GM19455 (cell line): ENCODE data around the gene RAD21L1.
"Not testable (repeated sequence)": the region's sequence is repeated elsewhere in the genome, so short reads cannot be mapped to it uniquely, and the experiment has no call there.

Experiments used
- ATAC-seq: cut with Tn5 transposase; IDR thresholded peaks from one replicate; pipeline ENCODE4 v1.9.1; 2021; ENCODE audit not compliant: unreplicated experiment

RAD21L1 gene

GRCh38 chr20:1224205-1224890 lies 1.5 kb upstream of the RAD21L1 start:
- ATAC-seq, result no peak

GRCh38 chr20:1225263-1225782 lies 521 bp upstream of the RAD21L1 start:
- ATAC-seq, result no peak

DNA sequence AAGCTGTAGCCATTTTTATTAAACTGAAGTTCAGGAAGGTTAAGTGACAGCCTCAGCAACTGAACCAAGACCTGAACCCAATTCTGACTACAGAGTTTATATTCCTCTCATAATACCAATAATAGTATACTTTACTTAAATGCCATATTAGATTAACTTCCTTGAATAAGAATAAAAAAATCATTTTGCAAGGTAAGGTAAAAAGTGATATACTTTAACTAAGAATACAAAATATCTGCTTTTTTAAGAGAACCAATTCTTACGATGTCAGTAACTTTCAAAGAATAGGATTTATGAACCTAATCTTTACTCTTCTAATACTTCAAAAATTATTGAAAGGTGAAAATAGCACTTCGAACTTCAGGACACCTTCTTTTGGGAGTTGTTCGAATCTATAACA lies 3.7 kb downstream of the RAD21L1 start:
- no peak for ATAC-seq

DNA sequence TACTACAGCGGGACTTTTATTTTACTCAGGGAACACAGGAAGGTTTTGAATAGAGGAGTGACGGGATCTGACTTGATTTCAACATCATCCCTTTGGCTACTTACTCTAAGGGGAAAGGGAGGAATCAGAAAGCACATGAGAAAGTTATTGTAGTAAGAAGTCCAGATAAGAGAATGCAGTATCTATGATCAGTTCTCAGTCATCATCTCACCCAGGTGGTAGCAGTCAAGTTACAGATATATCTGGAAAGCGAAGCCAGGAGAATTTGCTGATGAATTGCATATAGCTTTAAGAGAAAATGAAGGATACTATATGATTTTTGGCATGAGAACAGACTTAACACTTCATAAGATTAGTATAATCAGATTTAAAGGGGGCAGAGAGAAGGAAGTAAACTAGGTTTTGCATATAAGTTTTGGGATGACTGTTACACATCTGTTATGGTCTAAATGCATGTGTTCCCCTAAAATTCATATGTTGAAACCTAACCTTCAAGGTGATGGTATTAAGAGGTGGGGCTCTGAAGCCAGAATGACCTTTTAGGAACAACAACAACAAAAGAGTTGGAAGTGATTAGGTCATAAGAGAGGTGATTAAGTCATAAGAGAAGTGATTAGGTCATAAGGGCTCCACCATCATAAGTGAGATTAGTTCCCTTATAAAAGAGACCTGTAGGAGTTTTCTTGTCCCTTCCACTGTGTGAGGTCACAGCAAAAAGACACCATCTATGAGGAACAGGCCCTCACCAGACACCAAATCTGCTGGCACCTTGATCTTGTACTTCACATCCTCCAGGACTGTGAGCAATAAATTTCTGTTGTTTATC lies 6.7 kb downstream of the RAD21L1 start:
- ATAC-seq, result no peak

- no peak for ATAC-seq
Observed at GRCh38 chr20:1240549-1240948, 14.7 kb downstream of the RAD21L1 start.

GRCh38 chr20:1241456-1241855 lies 15.6 kb downstream of the RAD21L1 start:
- ATAC-seq, result no peak

DNA sequence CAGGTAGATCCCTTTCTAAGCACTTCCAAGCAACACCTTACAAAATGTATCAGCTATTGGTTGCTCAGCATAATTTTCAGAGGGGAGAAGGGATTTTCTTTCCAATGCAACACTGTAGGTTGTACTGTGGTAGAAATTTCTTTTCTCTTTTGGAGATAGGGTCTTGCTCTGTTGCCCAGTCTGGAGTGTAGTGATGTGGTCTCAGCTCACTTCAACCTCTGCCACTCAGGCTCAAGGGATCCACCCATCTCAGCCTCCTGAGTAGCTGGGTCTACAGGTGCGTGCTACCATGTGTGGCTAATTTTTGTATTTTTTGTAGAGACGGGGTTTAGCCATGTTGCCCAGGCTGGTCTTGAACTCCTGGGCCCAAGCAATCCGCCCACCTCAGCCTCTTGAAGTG lies 16.3 kb downstream of the RAD21L1 start:
- no peak for ATAC-seq

- no peak for ATAC-seq
Observed at GRCh38 chr20:1242530-1242929, 16.7 kb downstream of the RAD21L1 start.

GRCh38 chr20:1245578-1245977 lies 19.7 kb downstream of the RAD21L1 start:
- ATAC-seq, result no peak

- ATAC-seq, result no peak
Observed at GRCh38 chr20:1247689-1248088, 21.8 kb downstream of the RAD21L1 start.

DNA sequence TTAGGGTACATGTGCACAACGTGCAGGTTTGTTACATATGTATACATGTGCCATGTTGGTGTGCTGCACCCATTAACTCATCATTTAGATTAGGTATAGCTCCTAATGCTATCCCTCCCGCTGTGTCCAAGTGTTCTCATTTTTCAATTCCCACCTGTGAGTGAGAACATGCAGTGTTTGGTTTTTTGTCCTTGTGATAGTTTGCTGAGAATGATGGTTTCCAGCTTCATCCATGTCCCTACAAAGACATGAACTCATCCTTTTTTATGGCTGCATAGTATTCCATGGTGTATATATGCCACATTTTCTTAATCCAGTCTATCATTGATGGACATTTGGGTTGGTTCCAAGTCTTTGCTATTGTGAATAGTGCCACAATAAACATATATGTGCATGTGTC lies 24.4 kb downstream of the RAD21L1 start:
- not testable (repeated sequence) for ATAC-seq

GRCh38 chr20:1252416-1252815 lies 26.6 kb downstream of the RAD21L1 start:
- ATAC-seq, result no peak

- ATAC-seq, result no peak
Observed at GRCh38 chr20:1254254-1254653, 28.4 kb downstream of the RAD21L1 start.

- ATAC-seq, result no peak
Observed at GRCh38 chr20:1255675-1256074, 29.8 kb downstream of the RAD21L1 start.

GRCh38 chr20:1263853-1264252 lies 38.0 kb downstream of the RAD21L1 start:
- ATAC-seq, result no peak

GRCh38 chr20:1264727-1265126 lies 38.9 kb downstream of the RAD21L1 start:
- ATAC-seq, result no peak

GRCh38 chr20:1265226-1265915 lies 39.5 kb downstream of the RAD21L1 start:
- ATAC-seq, result no peak

DNA sequence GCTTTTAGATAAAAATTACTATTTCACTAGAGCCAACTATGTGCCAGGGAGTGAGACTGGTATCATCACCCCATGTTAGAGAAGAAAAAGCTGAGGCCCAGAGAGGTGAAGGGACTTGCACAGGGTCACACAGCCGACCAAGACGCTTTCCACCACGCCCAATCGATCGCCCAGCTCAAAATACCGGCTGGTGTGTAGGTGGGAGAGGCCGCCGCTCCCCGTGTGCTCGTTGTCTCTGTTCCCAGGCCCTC lies 40.0 kb downstream of the RAD21L1 start:
- ATAC-seq, result no peak

GRCh38 chr20:1266167-1266973 lies 40.5 kb downstream of the RAD21L1 start, which contains the start of gene SNPH:
Gene SNPH (plus strand): TSS chr20:1266294. CDS start chr20:1296240, 29,946 bp downstream.
- ATAC-seq, result no peak

DNA sequence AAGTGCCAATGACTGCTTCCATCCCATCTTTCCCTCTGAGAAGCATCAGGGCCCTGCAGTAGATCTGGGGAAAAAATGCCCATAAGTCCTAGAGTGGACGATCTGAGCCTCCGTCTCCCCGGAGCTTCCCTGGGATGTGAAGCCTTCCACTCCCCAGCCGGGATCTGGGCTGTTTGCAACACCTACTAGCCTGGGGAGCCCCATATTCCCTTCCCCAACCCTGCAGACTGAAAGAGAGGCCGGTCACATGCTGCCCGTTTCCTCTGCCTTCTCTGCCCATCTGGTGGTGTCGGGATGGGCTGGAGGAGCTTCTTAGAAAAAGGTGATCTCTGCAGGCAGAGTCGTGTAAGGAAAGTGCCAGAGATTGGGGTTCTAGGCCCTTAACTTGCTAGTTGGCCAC lies 41.3 kb downstream of the RAD21L1 start:
- no peak for ATAC-seq

GRCh38 chr20:1267809-1268374 lies 42.0 kb downstream of the RAD21L1 start:
- ATAC-seq, result no peak
